ENCODE data around the gene CACNA1H.
"Not testable (repeated sequence)": the region's sequence is repeated elsewhere in the genome, so short reads cannot be mapped to it uniquely, and the experiment has no call there.

DNA sequence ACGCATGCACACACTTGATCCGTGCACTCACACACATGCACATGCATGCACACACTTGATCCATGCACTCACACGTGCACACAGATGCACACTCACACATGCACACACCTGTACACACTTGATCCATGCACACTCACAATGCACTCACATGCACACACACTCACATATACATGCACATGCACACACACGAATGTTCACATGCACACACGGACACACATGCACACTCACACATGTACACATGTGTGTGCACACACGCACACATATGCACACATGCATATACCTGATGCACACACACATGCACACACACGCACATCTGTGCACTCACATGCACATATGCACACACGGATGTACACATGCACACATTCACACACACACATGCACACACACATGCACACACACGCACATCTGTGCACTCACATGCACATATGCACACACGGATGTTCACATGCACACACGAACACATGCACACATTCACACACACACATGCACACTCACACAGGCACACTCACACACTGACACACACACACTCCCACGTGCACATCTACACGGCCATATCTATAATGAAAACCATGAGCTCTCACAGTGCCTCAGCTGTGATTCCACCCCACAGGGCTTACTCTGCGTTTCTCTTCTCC, 95.1 kb downstream of the CACNA1H start:
- not testable (repeated sequence) for TF ChIP-seq CTCF (IDR thresholded peaks at IDR 0.05); ZFX (IDR thresholded peaks at IDR 0.05; ENCODE audit: borderline replicate concordance)
